HG03060 (cell line): ENCODE results near the gene ALOXE3.

Source experiments
- ATAC-seq: cut with Tn5 transposase; IDR thresholded peaks from one replicate; pipeline ENCODE4 v1.9.1; 2021; ENCODE audit warnings: low read depth, moderate number of reproducible peaks; ENCODE audit not compliant: unreplicated experiment

Gene ALOXE3

GRCh38 chr17:8056976-8057625 is 61.2 kb downstream of the ALOXE3 start:
- no peak for ATAC-seq

- no peak for ATAC-seq
Observed at GRCh38 chr17:8056232-8056975, 61.9 kb downstream of the ALOXE3 start.

GRCh38 chr17:8055851-8056231 is 62.5 kb downstream of the ALOXE3 start:
- ATAC-seq: no peak

GRCh38 chr17:8053600-8053999 is 64.7 kb downstream of the ALOXE3 start:
- ATAC-seq: no peak

GRCh38 chr17:8052256-8053252 is 65.8 kb downstream of the ALOXE3 start:
- ATAC-seq: no peak

GRCh38 chr17:8051831-8052230 is 66.5 kb downstream of the ALOXE3 start:
- no peak for ATAC-seq

- no peak for ATAC-seq
Observed at GRCh38 chr17:8048736-8049135, 69.6 kb downstream of the ALOXE3 start.

GRCh38 chr17:8048236-8048635 is 70.1 kb downstream of the ALOXE3 start:
- no peak for ATAC-seq

- no peak for ATAC-seq
Observed at GRCh38 chr17:8047769-8048110, 70.6 kb downstream of the ALOXE3 start.

GRCh38 chr17:8046929-8047768 is 71.2 kb downstream of the ALOXE3 start:
- no peak for ATAC-seq

- ATAC-seq: no peak
Observed at GRCh38 chr17:8046306-8046928, 71.9 kb downstream of the ALOXE3 start.
